ENCODE measurements around the gene CCT7.

Gene CCT7

DNA sequence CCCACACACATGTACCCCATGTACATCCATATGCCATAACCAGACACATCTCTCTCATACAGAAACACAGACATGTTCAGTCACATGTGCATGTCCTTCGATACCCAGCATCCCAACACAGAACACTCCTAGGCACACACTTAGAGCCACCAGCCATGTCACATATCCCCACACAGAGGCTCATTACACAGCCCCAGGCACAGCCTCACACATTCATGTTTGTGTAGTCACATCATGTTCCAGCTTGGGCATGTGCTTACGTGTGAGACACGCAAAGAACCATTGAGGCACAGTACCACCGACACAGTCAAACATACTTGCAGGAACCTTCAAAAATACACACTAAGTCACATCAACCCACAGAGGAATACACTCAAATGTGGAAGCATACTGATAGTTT, 32.9 kb downstream of the CCT7 start:
- CTCF ChIA-PET = interaction anchor here (0.7 to 2.1 kb wide), 2 partner anchors 10 to 25 kb away, joined by 3 to 8 read pairs; no protein-coding TSS in a partner anchor
- Histone ChIP-seq H3K4me1 (ENCODE audit: control insufficient read depth, insufficient read depth, low read length) (peaks cover 4% of the 10 kb centered on the region; the same call in 1 of the 2 replicates), H3K9me3 (ENCODE audit: control insufficient read depth, insufficient read depth, low read depth, low read length) (no peaks in the 10 kb centered on the region), H3K4me3 (ENCODE audit: low read depth, low read length) (no peak overlapping the region), H3K27ac (ENCODE audit: extremely low read depth, low read depth, low read length) (no peak overlapping the region), H3K36me3 (ENCODE audit: control insufficient read depth in 2 of 2, insufficient read depth in 1 of 2, low read length in 2 of 2) (peaks cover 0 to 37% of the 10 kb centered on the region in 2 experiments; a peak in 2 of 3 replicates)
- POLR2A ChIA-PET = no interaction called here
- no peak for TF ChIP-seq ZNF133 (tag by site-specific recombination; IDR thresholded peaks at IDR 0.05)
- 0 out of 2 replicates have a peak, but pooled peaks have one; percentile 16 for TF ChIP-seq KLF16 (tag by site-specific recombination; IDR thresholded peaks at IDR 0.05)
- TF ChIP-seq ZNF239 (tag by site-specific recombination; IDR thresholded peaks at IDR 0.05) = no peak

DNA sequence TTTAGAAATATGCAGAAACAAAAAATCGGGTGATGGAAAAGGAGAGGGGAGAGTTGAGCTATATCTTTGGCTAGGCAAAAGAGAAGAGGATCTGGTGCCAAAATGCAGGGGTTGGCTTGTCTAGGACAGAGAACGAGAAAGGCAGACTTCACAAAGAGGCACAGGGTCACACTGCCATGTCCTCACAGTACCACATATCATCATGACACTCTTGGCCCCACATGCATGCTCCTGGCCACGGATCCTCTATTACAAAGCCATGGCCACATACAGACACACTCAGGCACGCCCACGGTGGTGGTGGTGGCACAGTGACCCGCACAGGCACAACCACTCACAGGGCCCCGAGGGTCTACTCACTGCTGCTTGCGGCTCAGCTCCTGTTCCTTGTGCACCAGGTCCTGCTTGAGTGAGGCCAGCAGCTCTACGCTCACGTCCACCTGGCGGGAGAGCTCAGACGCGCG, 34.3 kb downstream of the CCT7 start:
- H3K4me3 ChIP-seq (ENCODE audit: low read depth, low read length) = peak overlapping the region; percentile 44
- ChIA-PET POLR2A (interaction anchor here (1.3 to 2.1 kb wide), 3 partner anchors 12 to 35 kb away, joined by 4 to 7 read pairs (median 5); partner anchors contain the start of genes CCT7 and PRADC1), CTCF (interaction anchor here (0.7 to 2.1 kb wide), 8 partner anchors 9 to 156 kb away, joined by 3 to 8 read pairs (median 6); no protein-coding TSS in a partner anchor)

GRCh38 chr2:73268830-73269685, 35.0 kb downstream of the CCT7 start:
- peak overlapping the region; percentile 44 for H3K4me3 ChIP-seq (ENCODE audit: low read depth, low read length)
- TF ChIP-seq ZNF660 (tag by site-specific recombination; IDR thresholded peaks at IDR 0.05) = peak; percentile 47; the same call in 1 of the 2 replicates
- TF ChIP-seq, protein P1, sequence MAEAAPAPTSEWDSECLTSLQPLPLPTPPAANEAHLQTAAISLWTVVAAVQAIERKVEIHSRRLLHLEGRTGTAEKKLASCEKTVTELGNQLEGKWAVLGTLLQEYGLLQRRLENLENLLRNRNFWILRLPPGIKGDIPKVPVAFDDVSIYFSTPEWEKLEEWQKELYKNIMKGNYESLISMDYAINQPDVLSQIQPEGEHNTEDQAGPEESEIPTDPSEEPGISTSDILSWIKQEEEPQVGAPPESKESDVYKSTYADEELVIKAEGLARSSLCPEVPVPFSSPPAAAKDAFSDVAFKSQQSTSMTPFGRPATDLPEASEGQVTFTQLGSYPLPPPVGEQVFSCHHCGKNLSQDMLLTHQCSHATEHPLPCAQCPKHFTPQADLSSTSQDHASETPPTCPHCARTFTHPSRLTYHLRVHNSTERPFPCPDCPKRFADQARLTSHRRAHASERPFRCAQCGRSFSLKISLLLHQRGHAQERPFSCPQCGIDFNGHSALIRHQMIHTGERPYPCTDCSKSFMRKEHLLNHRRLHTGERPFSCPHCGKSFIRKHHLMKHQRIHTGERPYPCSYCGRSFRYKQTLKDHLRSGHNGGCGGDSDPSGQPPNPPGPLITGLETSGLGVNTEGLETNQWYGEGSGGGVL (tag by site-specific recombination; IDR thresholded peaks at IDR 0.05) = no peak
- no peak for TF ChIP-seq ZNF354C (tag by site-specific recombination; IDR thresholded peaks at IDR 0.05; ENCODE audit: borderline replicate concordance, low read depth)
- TF ChIP-seq ZBTB26 (tag by site-specific recombination; optimal IDR thresholded peaks at IDR 0.05) = peak; percentile 81
- TF ChIP-seq ZBTB17 (tag by site-specific recombination; IDR thresholded peaks at IDR 0.05) = peak; percentile 98
- peak; percentile 8; the same call in 1 of the 2 replicates for TF ChIP-seq ZNF777 (tag by site-specific recombination; IDR thresholded peaks at IDR 0.05; ENCODE audit: borderline replicate concordance)
- no peak for TF ChIP-seq GLIS2 (tag by site-specific recombination; IDR thresholded peaks at IDR 0.05)
- TF ChIP-seq, protein P2, sequence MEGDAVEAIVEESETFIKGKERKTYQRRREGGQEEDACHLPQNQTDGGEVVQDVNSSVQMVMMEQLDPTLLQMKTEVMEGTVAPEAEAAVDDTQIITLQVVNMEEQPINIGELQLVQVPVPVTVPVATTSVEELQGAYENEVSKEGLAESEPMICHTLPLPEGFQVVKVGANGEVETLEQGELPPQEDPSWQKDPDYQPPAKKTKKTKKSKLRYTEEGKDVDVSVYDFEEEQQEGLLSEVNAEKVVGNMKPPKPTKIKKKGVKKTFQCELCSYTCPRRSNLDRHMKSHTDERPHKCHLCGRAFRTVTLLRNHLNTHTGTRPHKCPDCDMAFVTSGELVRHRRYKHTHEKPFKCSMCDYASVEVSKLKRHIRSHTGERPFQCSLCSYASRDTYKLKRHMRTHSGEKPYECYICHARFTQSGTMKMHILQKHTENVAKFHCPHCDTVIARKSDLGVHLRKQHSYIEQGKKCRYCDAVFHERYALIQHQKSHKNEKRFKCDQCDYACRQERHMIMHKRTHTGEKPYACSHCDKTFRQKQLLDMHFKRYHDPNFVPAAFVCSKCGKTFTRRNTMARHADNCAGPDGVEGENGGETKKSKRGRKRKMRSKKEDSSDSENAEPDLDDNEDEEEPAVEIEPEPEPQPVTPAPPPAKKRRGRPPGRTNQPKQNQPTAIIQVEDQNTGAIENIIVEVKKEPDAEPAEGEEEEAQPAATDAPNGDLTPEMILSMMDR (tag by site-specific recombination; IDR thresholded peaks at IDR 0.05) = peak; percentile 75; the same call in 1 of the 2 replicates
- no peak for TF ChIP-seq ZBTB7A (tag by site-specific recombination; IDR thresholded peaks at IDR 0.05; ENCODE audit: low read depth)
- TF ChIP-seq ZBTB6 (tag by site-specific recombination; IDR thresholded peaks at IDR 0.05) = peak; percentile 41; the same call in 1 of the 2 replicates

More for the DNA sequence above, 34.3 kb downstream of the CCT7 start:
- TF ChIP-seq ZNF202 (tag by site-specific recombination; IDR thresholded peaks at IDR 0.05; ENCODE audit: borderline replicate concordance) (no peak), PBX3 (CRISPR knock-in tag; IDR thresholded peaks at IDR 0.05) (no peak), ZNF366 (tag by site-specific recombination; conservative IDR thresholded peaks at IDR 0.05) (no peak), ZNF521 (tag by site-specific recombination; IDR thresholded peaks at IDR 0.05) (no peak), ZNF777 (tag by site-specific recombination; IDR thresholded peaks at IDR 0.05; ENCODE audit: borderline replicate concordance) (no peak), ZNF658 (tag by site-specific recombination; IDR thresholded peaks at IDR 0.05) (no peak), ZNF121 (tag by site-specific recombination; IDR thresholded peaks at IDR 0.05) (peak; percentile 66; the same call in 1 of the 2 replicates), KLF16 (tag by site-specific recombination; IDR thresholded peaks at IDR 0.05) (0 out of 2 replicates have a peak, but pooled peaks have one; percentile 9)
- peaks cover 0 to 32% of the 10 kb centered on the region in 2 experiments; a peak in 2 of 3 replicates for H3K36me3 ChIP-seq (ENCODE audit: control insufficient read depth in 2 of 2, insufficient read depth in 1 of 2, low read length in 2 of 2)
- peak overlapping the region; percentile 53; the same call in 1 of the 2 replicates for H3K27ac ChIP-seq (ENCODE audit: extremely low read depth, low read depth, low read length)
- peaks cover 4% of the 10 kb centered on the region; the same call in 1 of the 2 replicates for H3K4me1 ChIP-seq (ENCODE audit: control insufficient read depth, insufficient read depth, low read length)
- H3K9me3 ChIP-seq (ENCODE audit: control insufficient read depth, insufficient read depth, low read depth, low read length) = no peaks in the 10 kb centered on the region

More at GRCh38 chr2:73268830-73269685, 35.0 kb downstream of the CCT7 start:
- ChIA-PET POLR2A (interaction anchor here (1.3 to 2.1 kb wide), 3 partner anchors 12 to 35 kb away, joined by 4 to 7 read pairs (median 5); partner anchors contain the start of genes CCT7 and PRADC1), CTCF (interaction anchor here (0.7 to 2.1 kb wide), 9 partner anchors 9 to 157 kb away, joined by 3 to 8 read pairs (median 6); no protein-coding TSS in a partner anchor)
- Histone ChIP-seq H3K27ac (ENCODE audit: extremely low read depth, low read depth, low read length) (peak overlapping the region; percentile 53; the same call in 1 of the 2 replicates), H3K9me3 (ENCODE audit: control insufficient read depth, insufficient read depth, low read depth, low read length) (no peaks in the 10 kb centered on the region), H3K4me1 (ENCODE audit: control insufficient read depth, insufficient read depth, low read length) (peaks cover 4% of the 10 kb centered on the region; the same call in 1 of the 2 replicates), H3K36me3 (ENCODE audit: control insufficient read depth in 2 of 2, insufficient read depth in 1 of 2, low read length in 2 of 2) (peaks cover 0 to 25% of the 10 kb centered on the region in 2 experiments; a peak in 2 of 3 replicates)

All from HEK293 (cell line).